ENCODE data around the gene MYOCOS.
"Not testable (repeated sequence)": the region's sequence is repeated elsewhere in the genome, so short reads cannot be mapped to it uniquely, and the experiment has no call there.

The MYOCOS gene

GRCh38 chr1:171613282-171613681 is 8.8 kb upstream of the MYOCOS start:
- H3K9me2 ChIP-seq (replicated peaks; ENCODE audit: control insufficient read depth, low read length), result no peaks in the 10 kb centered on the region
- no peaks in the 10 kb centered on the region for H3K27me3 ChIP-seq (ENCODE audit: control insufficient read depth, low read length)
- no peaks in the 10 kb centered on the region for H3K9me3 ChIP-seq (ENCODE audit: control insufficient read depth, insufficient read depth, low read length)
- no peaks in the 10 kb centered on the region for H3F3A ChIP-seq (ENCODE audit: control insufficient read depth, insufficient read depth)
- no peaks in the 10 kb centered on the region for H3K36me3 ChIP-seq (ENCODE audit: control insufficient read depth, low read length)
- no peaks in the 10 kb centered on the region for H3K4me1 ChIP-seq (ENCODE audit: control insufficient read depth, low read length)
- H4K20me1 ChIP-seq (ENCODE audit: control insufficient read depth, insufficient read depth, low read depth, low read length), result no peaks in the 10 kb centered on the region
- H3K79me2 ChIP-seq (ENCODE audit: control insufficient read depth, low read length), result no peaks in the 10 kb centered on the region
- TF ChIP-seq CTCF (IDR thresholded peaks at IDR 0.05; ENCODE audit: low read depth, low read length, poor library complexity, severe bottlenecking), result no peak
- no peak overlapping the region for H3K4me3 ChIP-seq (ENCODE audit: low read length)
- no peak overlapping the region for H3K27ac ChIP-seq (ENCODE audit: low read depth, low read length)
- no peak overlapping the region for H3K4me2 ChIP-seq (ENCODE audit: low read length)

GRCh38 chr1:171615122-171615906 is 6.7 kb upstream of the MYOCOS start:
- H3K4me1 ChIP-seq (ENCODE audit: control insufficient read depth, low read length); H3K4me2 ChIP-seq (ENCODE audit: low read length); H3F3A ChIP-seq (ENCODE audit: control insufficient read depth, insufficient read depth); H3K9me2 ChIP-seq (replicated peaks; ENCODE audit: control insufficient read depth, low read length); H3K27me3 ChIP-seq (ENCODE audit: control insufficient read depth, low read length); H3K4me3 ChIP-seq (ENCODE audit: low read length); H3K27ac ChIP-seq (ENCODE audit: low read depth, low read length); H3K9me3 ChIP-seq (ENCODE audit: control insufficient read depth, insufficient read depth, low read length); H4K20me1 ChIP-seq (ENCODE audit: control insufficient read depth, insufficient read depth, low read depth, low read length); H3K36me3 ChIP-seq (ENCODE audit: control insufficient read depth, low read length); H3K79me2 ChIP-seq (ENCODE audit: control insufficient read depth, low read length): not testable (repeated sequence)

- H3K9me2 ChIP-seq (replicated peaks; ENCODE audit: control insufficient read depth, low read length), result no peaks in the 10 kb centered on the region
- no peak for TF ChIP-seq CTCF (IDR thresholded peaks at IDR 0.05; ENCODE audit: low read depth, low read length, poor library complexity, severe bottlenecking)
- TF ChIP-seq EZH2phosphoT487 (IDR thresholded peaks at IDR 0.05; ENCODE audit: borderline replicate concordance, low read length), result no peak
- H3F3A ChIP-seq (ENCODE audit: control insufficient read depth, insufficient read depth), result no peaks in the 10 kb centered on the region
- no peaks in the 10 kb centered on the region for H3K27me3 ChIP-seq (ENCODE audit: control insufficient read depth, low read length)
- no peaks in the 10 kb centered on the region for H3K36me3 ChIP-seq (ENCODE audit: control insufficient read depth, low read length)
- no peak overlapping the region for H3K4me3 ChIP-seq (ENCODE audit: low read length)
- H4K20me1 ChIP-seq (ENCODE audit: control insufficient read depth, insufficient read depth, low read depth, low read length), result no peaks in the 10 kb centered on the region
- no peak overlapping the region for H3K4me2 ChIP-seq (ENCODE audit: low read length)
- H3K79me2 ChIP-seq (ENCODE audit: control insufficient read depth, low read length), result no peaks in the 10 kb centered on the region
- H3K4me1 ChIP-seq (ENCODE audit: control insufficient read depth, low read length), result no peaks in the 10 kb centered on the region
- no peak overlapping the region for H3K27ac ChIP-seq (ENCODE audit: low read depth, low read length)
- H3K9me3 ChIP-seq (ENCODE audit: control insufficient read depth, insufficient read depth, low read length), result no peaks in the 10 kb centered on the region
Measured at GRCh38 chr1:171616586-171616985, 5.5 kb upstream of the MYOCOS start.

GRCh38 chr1:171623651-171624331 is 1.7 kb downstream of the MYOCOS start:
- Histone ChIP-seq H3K4me2 (ENCODE audit: low read length) (no peak overlapping the region), H3K9me2 (replicated peaks; ENCODE audit: control insufficient read depth, low read length) (no peaks in the 10 kb centered on the region)

More at GRCh38 chr1:171623651-171624331, 1.7 kb downstream of the MYOCOS start:
- H3K27ac ChIP-seq (ENCODE audit: low read depth, low read length), result no peak overlapping the region
- H3K4me1 ChIP-seq (ENCODE audit: control insufficient read depth, low read length), result no peaks in the 10 kb centered on the region
- no peak overlapping the region for H3K4me3 ChIP-seq (ENCODE audit: low read length)
- TF ChIP-seq EZH2phosphoT487 (IDR thresholded peaks at IDR 0.05; ENCODE audit: borderline replicate concordance, low read length) (no peak), CTCF (IDR thresholded peaks at IDR 0.05; ENCODE audit: low read depth, low read length, poor library complexity, severe bottlenecking) (no peak)
- H3F3A ChIP-seq (ENCODE audit: control insufficient read depth, insufficient read depth), result no peaks in the 10 kb centered on the region
- no peaks in the 10 kb centered on the region for H3K9me3 ChIP-seq (ENCODE audit: control insufficient read depth, insufficient read depth, low read length)
- H3K36me3 ChIP-seq (ENCODE audit: control insufficient read depth, low read length), result no peaks in the 10 kb centered on the region
- no peaks in the 10 kb centered on the region for H4K20me1 ChIP-seq (ENCODE audit: control insufficient read depth, insufficient read depth, low read depth, low read length)
- H3K79me2 ChIP-seq (ENCODE audit: control insufficient read depth, low read length), result no peaks in the 10 kb centered on the region
- H3K27me3 ChIP-seq (ENCODE audit: control insufficient read depth, low read length), result no peaks in the 10 kb centered on the region
